ENCODE measurements around the gene ERGIC3. TPM values are rescaled to one million over a fixed set of nuclear protein-coding genes. Genes with fewer than 3 reads are reported as not detected.
"Not testable (repeated sequence)": the region's sequence is repeated elsewhere in the genome, so short reads cannot be mapped to it uniquely, and the experiment has no call there.

ERGIC3 gene
- total RNA-seq, 4 donors from 2014 or later, result 143 to 184 (median 163) TPM

DNA sequence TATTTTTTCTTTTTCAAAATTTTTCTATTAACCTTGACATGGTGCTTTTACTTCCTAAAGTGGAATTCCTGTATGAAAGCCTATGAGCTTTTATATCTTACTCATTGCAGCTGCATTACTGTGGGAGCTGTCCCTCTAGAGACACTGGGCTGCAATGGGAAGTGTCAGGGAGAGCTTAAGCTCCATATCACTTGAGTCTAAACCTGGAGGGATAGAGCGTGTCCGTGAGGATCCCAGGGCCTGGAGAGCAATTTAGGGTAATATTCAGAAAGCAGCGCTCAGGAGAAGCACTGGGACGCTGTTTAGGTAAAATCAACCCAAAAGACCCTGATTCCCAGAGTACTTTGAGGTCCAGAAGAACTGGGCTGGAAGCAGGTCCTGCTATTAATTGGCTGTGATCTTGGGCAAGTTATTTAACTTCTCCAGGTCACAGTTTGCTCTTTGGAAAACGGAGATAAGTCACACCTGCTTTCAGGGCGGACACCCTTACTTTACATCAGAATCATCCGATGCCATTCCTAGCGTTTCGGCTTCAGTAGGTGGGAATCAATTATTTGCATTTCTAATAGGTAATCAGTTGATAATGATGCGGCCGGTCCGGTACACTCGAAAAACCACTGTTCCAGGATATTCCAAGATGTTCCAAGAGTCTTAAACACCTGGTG lies 628 bp upstream of the ERGIC3 start:
- TF ChIP-seq, protein P1, sequence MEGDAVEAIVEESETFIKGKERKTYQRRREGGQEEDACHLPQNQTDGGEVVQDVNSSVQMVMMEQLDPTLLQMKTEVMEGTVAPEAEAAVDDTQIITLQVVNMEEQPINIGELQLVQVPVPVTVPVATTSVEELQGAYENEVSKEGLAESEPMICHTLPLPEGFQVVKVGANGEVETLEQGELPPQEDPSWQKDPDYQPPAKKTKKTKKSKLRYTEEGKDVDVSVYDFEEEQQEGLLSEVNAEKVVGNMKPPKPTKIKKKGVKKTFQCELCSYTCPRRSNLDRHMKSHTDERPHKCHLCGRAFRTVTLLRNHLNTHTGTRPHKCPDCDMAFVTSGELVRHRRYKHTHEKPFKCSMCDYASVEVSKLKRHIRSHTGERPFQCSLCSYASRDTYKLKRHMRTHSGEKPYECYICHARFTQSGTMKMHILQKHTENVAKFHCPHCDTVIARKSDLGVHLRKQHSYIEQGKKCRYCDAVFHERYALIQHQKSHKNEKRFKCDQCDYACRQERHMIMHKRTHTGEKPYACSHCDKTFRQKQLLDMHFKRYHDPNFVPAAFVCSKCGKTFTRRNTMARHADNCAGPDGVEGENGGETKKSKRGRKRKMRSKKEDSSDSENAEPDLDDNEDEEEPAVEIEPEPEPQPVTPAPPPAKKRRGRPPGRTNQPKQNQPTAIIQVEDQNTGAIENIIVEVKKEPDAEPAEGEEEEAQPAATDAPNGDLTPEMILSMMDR (IDR thresholded peaks at IDR 0.05), result no peak
- no peak for DNase-seq (ENCODE audit: low spot score)
- ATAC-seq (ENCODE audit: low FRiP score), result no peak

GRCh38 chr20:35542990-35543389 lies 1.1 kb downstream of the ERGIC3 start:
- ATAC-seq (ENCODE audit: low FRiP score) (no peak), DNase-seq (ENCODE audit: low spot score) (no peak)
- TF ChIP-seq, protein P1 (IDR thresholded peaks at IDR 0.05), result no peak

DNA sequence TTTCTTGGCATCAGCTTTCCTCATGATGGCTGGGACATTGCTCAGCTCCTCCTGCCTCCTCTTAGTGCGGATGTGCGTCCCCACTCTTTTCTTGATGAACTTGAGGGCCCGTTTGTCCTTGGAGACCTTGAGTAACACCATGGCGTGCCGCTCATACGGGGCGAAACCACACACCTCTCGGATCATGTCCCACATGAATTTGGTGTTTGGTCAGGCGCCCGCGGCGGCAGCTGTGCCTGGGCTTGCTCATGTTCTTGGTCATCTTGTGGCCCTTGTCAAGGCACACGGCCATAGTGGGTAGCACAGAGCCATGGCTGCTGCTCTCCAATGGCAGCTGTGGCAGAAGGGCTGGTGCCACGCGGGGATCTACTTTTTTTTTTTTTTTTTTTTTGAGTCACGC lies 2.6 kb downstream of the ERGIC3 start:
- DNase-seq (ENCODE audit: low spot score) (no peak), ATAC-seq (ENCODE audit: low FRiP score) (no peak)
- TF ChIP-seq, protein P1 (IDR thresholded peaks at IDR 0.05), result no peak

DNA sequence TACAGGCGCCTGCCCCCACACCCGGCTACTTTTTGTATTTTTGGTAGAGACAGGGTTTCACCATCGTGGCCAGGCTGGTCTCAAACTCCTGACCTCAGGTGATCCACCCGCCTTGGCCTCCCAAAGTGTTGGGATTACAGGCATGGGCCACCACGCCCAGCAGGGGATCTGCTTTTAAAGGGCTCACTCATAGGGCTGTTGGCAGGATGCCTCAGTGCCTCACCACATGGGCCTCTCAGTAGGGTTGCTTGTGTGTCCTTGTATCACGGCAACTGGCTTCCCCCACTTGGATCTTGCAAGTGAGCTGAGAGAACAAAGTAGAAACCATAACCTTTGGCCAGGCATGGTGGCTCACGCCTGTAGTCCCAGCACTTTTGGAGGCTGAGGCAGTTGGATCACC lies 3.1 kb downstream of the ERGIC3 start:
- DNase-seq (ENCODE audit: low spot score); ATAC-seq (ENCODE audit: low FRiP score): not testable (repeated sequence)

GRCh38 chr20:35546127-35546526 lies 4.2 kb downstream of the ERGIC3 start:
- TF ChIP-seq, protein P1 (IDR thresholded peaks at IDR 0.05), result no peak
- no peak for DNase-seq (ENCODE audit: low spot score)
- no peak for ATAC-seq (ENCODE audit: low FRiP score)

DNA sequence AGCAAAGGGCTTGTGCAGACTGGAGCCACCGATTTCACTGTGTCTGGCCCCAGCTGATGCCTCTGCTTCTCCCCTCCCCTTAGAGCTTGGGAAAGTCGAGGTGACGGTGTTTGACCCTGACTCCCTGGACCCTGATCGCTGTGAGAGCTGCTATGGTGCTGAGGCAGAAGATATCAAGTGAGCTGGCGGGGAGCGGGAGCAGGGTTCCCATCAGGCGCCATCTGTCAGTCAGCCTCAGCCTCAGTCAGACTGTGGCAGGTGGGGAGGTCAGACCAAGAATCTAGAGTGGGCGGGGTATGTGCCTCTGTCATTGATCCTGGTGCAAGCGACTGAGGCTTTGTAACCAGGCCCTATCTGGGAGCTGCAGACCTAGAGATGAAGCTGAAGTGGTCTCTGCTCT lies 5.5 kb downstream of the ERGIC3 start:
- TF ChIP-seq, protein P1 (IDR thresholded peaks at IDR 0.05), result no peak
- DNase-seq (ENCODE audit: low spot score) (no peak), ATAC-seq (ENCODE audit: low FRiP score) (no peak)

DNA sequence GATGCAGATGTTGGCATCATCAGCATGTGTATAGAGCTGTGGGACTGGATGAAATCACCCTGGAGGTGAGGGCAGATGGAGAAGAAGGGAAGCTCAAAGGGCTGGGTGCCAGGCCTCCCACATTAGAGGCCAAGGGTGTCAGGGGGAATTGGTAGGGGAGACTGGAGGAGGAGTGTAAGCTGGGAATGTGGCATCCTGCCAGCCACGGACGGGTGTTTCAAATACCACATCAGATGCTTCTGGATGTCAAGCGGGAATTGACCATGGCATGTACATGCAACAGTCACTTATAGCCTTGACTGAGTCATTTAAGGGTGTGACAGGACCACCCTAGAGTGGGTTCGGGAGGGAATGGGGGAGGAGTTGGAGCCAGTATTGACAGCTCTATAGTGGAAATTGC lies 9.6 kb downstream of the ERGIC3 start:
- ATAC-seq (ENCODE audit: low FRiP score) (no peak), DNase-seq (ENCODE audit: low spot score) (no peak)
- TF ChIP-seq, protein P1 (IDR thresholded peaks at IDR 0.05), result no peak

All from omental fat pad (tissue), 4 donors.